ENCODE results near the gene LRRC15. TPM values are rescaled to one million over a fixed set of nuclear protein-coding genes. Genes with fewer than 3 reads are reported as not detected.

LRRC15 gene
- total RNA-seq, 2 donors from 2014 or later = 0.11 TPM; not detected in 1

DNA sequence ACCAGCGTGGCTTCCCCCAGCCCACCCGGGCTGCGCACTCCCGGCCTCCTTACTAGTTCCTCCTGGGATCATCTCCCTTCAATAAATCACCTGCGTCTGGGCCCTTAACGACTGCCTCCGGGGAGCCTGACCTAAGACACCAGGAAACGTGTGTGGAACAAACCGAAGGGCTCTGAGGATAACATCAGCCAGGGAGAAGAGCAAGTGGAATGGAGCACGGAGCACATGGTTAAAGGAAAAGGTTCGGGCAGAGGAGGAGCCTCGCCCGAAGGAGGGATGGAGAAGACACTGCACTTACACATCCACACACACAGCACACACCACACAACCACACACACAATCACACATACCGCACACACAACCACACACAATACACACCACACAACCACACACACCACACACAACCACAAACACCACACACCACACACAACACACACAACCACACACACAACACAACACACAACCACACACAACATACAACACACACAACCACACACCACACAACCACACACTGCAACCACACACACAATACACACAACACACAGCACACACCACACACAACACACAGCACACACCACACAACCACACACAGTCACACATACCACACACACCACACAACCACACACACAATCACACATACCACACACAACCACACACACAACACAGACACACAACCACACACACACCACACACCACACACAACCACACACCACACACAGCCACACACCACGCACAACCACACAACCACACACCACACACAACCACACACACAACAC lies 43.2 kb downstream of the LRRC15 start:
- Mint-ChIP-seq H3K36me3 (ENCODE audit: low read depth) (no peaks in the 10 kb centered on the region), H3K27me3 (ENCODE audit: insufficient read depth) (peaks cover 9% of the 10 kb centered on the region), H3K27ac (no peak overlapping the region), H3K9me3 (peaks cover 10% of the 10 kb centered on the region), H3K4me3 (no peak overlapping the region), H3K4me1 (peaks cover 3% of the 10 kb centered on the region)
- Histone ChIP-seq H3K9ac (ENCODE audit: extremely low read depth, low read length, poor library complexity, severe bottlenecking) (no peak overlapping the region), H3K9me3 (ENCODE audit: control insufficient read depth, low read length) (peaks cover 5% of the 10 kb centered on the region), H3K27ac (ENCODE audit: low read depth, low read length) (no peak overlapping the region), H3K4me1 (ENCODE audit: control insufficient read depth, insufficient read depth, low read length) (peaks cover 4% of the 10 kb centered on the region), H3K27me3 (ENCODE audit: control insufficient read depth, insufficient read depth, low read length, poor library complexity, severe bottlenecking) (no peaks in the 10 kb centered on the region), H3K4me3 (ENCODE audit: low read length) (no peak overlapping the region), H3K36me3 (ENCODE audit: control insufficient read depth, insufficient read depth, low read length) (no peaks in the 10 kb centered on the region)
- TF ChIP-seq, protein P1, sequence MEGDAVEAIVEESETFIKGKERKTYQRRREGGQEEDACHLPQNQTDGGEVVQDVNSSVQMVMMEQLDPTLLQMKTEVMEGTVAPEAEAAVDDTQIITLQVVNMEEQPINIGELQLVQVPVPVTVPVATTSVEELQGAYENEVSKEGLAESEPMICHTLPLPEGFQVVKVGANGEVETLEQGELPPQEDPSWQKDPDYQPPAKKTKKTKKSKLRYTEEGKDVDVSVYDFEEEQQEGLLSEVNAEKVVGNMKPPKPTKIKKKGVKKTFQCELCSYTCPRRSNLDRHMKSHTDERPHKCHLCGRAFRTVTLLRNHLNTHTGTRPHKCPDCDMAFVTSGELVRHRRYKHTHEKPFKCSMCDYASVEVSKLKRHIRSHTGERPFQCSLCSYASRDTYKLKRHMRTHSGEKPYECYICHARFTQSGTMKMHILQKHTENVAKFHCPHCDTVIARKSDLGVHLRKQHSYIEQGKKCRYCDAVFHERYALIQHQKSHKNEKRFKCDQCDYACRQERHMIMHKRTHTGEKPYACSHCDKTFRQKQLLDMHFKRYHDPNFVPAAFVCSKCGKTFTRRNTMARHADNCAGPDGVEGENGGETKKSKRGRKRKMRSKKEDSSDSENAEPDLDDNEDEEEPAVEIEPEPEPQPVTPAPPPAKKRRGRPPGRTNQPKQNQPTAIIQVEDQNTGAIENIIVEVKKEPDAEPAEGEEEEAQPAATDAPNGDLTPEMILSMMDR (conservative IDR thresholded peaks at IDR 0.05) = no peak
- no peak for DNase-seq
- WGBS, 2 experiments (ENCODE audit: insufficient coverage in 1 of 2, insufficient read length in 1 of 2) = 88 to 92% methylated on average over 4 to 13 of the region's 15 CpGs

DNA sequence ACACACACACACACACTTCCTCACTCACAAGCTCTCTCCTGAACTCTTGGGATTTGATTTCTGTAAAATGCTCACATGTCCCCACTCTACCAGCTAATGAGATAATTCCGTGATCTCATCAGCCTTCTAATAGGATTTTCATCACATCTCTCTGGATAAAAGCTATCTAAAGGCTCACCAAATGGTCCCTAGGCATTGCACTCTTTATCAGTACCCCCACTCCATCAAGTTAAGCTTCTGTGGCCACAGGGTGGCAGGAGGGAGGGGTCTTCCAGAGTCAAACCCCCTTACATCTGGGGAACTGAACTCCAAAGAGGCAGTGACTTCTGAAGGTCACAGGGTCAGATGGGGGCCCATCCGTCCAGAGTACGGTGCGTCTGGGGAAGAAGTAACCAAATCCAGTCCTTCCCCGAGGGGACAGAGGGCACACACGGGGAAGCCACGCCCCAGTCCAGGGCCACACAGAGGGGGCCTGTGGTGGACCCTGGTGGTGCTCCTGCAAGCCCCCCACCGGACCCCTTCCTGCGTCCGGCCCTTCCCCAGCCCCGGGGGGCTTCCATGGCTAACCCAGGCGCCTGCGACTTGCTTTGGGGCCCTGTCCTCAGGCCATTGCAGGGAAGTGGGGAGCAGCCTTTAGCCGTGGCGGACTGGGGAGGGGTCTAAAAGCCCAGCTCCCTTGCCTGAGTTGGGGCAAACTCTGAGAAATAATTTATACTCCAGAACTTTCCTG lies 44.0 kb downstream of the LRRC15 start:
- Mint-ChIP-seq H3K36me3 (ENCODE audit: low read depth) (no peaks in the 10 kb centered on the region), H3K9me3 (peaks cover 14% of the 10 kb centered on the region), H3K27me3 (ENCODE audit: insufficient read depth) (peaks cover 6% of the 10 kb centered on the region), H3K27ac (no peak overlapping the region), H3K4me1 (peaks cover 8% of the 10 kb centered on the region), H3K4me3 (no peak overlapping the region)
- Histone ChIP-seq H3K4me3 (ENCODE audit: low read length) (no peak overlapping the region), H3K27me3 (ENCODE audit: control insufficient read depth, insufficient read depth, low read length, poor library complexity, severe bottlenecking) (no peaks in the 10 kb centered on the region), H3K4me1 (ENCODE audit: control insufficient read depth, insufficient read depth, low read length) (peaks cover under 1% of the 10 kb centered on the region), H3K9ac (ENCODE audit: extremely low read depth, low read length, poor library complexity, severe bottlenecking) (no peak overlapping the region), H3K9me3 (ENCODE audit: control insufficient read depth, low read length) (peaks cover 5% of the 10 kb centered on the region), H3K27ac (ENCODE audit: low read depth, low read length) (no peak overlapping the region), H3K36me3 (ENCODE audit: control insufficient read depth, insufficient read depth, low read length) (no peaks in the 10 kb centered on the region)
- DNase-seq = no peak
- TF ChIP-seq, protein P1 (conservative IDR thresholded peaks at IDR 0.05) = no peak
- 94 to 95% methylated on average over 15 of the region's 15 CpGs for WGBS, 2 experiments (ENCODE audit: insufficient coverage in 1 of 2, insufficient read length in 1 of 2)

DNA sequence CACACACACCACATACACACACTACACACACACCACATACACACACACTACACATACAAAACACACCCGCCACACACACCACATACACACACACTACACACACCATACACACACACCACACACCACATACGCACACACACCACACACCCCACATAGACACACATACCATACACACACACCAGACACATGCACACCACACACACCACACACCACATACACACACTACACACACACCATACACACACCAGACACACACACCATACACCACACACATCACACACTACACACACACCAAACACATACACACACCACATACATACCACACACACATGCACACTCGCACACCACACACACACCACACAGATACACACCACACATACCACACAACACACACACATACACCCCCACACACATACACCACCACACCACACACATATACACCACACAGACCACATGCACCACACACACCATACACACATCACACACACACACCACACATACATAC lies 44.7 kb downstream of the LRRC15 start:
- Histone ChIP-seq H3K36me3 (ENCODE audit: control insufficient read depth, insufficient read depth, low read length) (no peaks in the 10 kb centered on the region), H3K27me3 (ENCODE audit: control insufficient read depth, insufficient read depth, low read length, poor library complexity, severe bottlenecking) (no peaks in the 10 kb centered on the region), H3K27ac (ENCODE audit: low read depth, low read length) (no peak overlapping the region), H3K4me1 (ENCODE audit: control insufficient read depth, insufficient read depth, low read length) (no peaks in the 10 kb centered on the region), H3K9ac (ENCODE audit: extremely low read depth, low read length, poor library complexity, severe bottlenecking) (no peak overlapping the region), H3K9me3 (ENCODE audit: control insufficient read depth, low read length) (peaks cover 9% of the 10 kb centered on the region), H3K4me3 (ENCODE audit: low read length) (no peak overlapping the region)
- Mint-ChIP-seq H3K4me1 (peaks cover 12% of the 10 kb centered on the region), H3K27ac (no peak overlapping the region), H3K36me3 (ENCODE audit: low read depth) (peaks cover under 1% of the 10 kb centered on the region), H3K4me3 (no peak overlapping the region), H3K9me3 (peaks cover 21% of the 10 kb centered on the region), H3K27me3 (ENCODE audit: insufficient read depth) (peaks cover 4% of the 10 kb centered on the region)
- TF ChIP-seq, protein P1 (conservative IDR thresholded peaks at IDR 0.05) = no peak
- 88 to 100% methylated on average over 1 to 3 of the region's 3 CpGs for WGBS, 2 experiments (ENCODE audit: insufficient coverage in 1 of 2, insufficient read length in 1 of 2)
- no peak for DNase-seq

All from endodermal cell (in vitro differentiated cells).